Muscle of back (tissue), 13 donors: Measurements from ENCODE around the gene SYCP1. TPM values are rescaled to one million over a fixed set of nuclear protein-coding genes. Genes with fewer than 3 reads are reported as not detected.
"Not testable (repeated sequence)": the region's sequence is repeated elsewhere in the genome, so short reads cannot be mapped to it uniquely, and the experiment has no call there.

Source experiments
- DNase-seq, 3 donors: peaks; one replicate each; pipeline versions ENCODE4 v3.0.0 to v3.0.0-alpha.2; 2013
- long read RNA-seq, 9 donors: transcript quantifications; one replicate each; lab custom pipeline, GENCODE V29; 2026
- polyA plus RNA-seq, 10 donors: library from polyadenylated mRNA; unstranded; fragments of 120-200 nt; gene quantifications; one replicate each; pipeline ENCODE4 v1.2.1, GENCODE V29; 2013; ENCODE audit not compliant: insufficient read length in 10 of 10

The SYCP1 gene, protein sequence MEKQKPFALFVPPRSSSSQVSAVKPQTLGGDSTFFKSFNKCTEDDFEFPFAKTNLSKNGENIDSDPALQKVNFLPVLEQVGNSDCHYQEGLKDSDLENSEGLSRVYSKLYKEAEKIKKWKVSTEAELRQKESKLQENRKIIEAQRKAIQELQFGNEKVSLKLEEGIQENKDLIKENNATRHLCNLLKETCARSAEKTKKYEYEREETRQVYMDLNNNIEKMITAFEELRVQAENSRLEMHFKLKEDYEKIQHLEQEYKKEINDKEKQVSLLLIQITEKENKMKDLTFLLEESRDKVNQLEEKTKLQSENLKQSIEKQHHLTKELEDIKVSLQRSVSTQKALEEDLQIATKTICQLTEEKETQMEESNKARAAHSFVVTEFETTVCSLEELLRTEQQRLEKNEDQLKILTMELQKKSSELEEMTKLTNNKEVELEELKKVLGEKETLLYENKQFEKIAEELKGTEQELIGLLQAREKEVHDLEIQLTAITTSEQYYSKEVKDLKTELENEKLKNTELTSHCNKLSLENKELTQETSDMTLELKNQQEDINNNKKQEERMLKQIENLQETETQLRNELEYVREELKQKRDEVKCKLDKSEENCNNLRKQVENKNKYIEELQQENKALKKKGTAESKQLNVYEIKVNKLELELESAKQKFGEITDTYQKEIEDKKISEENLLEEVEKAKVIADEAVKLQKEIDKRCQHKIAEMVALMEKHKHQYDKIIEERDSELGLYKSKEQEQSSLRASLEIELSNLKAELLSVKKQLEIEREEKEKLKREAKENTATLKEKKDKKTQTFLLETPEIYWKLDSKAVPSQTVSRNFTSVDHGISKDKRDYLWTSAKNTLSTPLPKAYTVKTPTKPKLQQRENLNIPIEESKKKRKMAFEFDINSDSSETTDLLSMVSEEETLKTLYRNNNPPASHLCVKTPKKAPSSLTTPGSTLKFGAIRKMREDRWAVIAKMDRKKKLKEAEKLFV
- under 1 TPM in 2 of 10 donors, not detected in 8; 0.40 to 0.63 TPM for polyA plus RNA-seq
- long read RNA-seq, donor 1, result 0 reads
- long read RNA-seq, donor 2, result 0 reads
- long read RNA-seq, donor 3, result 0 reads
- long read RNA-seq, donor 4, result 0 reads
- long read RNA-seq, donor 5, result 0 reads
- long read RNA-seq, donor 6, result 0 reads
- long read RNA-seq, donor 7, result 0 reads
- long read RNA-seq, donor 8, result 0 reads
- long read RNA-seq, donor 9, result 0 reads

DNA sequence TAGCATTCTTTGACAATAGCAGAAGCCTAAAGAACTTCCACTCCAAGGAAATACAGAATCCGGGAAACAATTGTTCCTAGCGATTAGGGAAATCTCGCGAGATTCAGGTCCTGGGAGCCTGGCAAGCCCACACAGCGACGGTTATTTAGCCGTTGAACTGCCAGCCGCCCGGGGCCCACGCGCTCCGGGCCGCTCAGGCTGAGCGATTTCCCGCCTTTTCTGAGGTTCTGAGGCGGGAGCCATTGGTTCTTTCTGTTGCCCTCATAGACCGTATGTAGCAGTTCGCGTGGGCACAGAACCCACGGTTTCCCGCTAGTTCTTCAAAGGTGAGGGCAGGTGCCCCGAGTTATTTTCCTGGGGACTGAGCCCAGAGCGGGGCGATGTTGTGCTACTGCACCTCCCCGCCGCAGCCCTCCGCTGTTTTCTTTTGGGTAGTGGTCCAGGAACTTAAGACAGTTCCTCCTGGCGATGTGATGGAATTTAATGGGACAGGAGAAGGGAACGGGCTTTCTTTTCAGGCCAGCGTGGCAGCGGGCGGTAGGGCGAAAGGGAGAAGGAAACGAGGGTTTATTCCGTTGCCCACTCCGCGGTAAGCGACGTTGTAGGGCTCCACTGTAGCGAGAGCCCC, at the start of gene SYCP1:
TSS of gene SYCP1 (plus strand) at position 171 of the 628 bp plus-strand sequence. CDS start 602 bp downstream, outside the sequence.
- DNase-seq, result peak in 1 of 3 donors; percentile 10

DNA sequence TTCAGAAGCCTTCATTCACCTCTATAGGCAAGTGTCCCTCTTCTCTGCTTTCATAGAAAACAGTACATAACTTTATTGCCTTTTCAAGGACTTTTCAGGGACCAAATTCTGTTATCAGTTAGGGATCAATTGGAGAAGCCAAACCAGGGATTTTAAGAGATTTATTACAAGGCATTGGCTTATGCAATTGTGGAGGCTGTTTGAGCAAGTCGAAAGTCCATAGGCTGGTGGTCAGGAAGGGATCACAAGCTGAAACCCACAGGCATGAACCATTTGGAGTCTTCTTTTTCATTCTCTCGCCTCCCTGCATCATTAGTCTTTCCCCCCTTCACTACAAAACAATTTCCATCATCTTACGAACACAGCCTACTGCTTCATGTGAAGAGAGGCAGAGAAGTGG, 34.8 kb upstream of the SYCP1 start:
- no peak for DNase-seq

DNA sequence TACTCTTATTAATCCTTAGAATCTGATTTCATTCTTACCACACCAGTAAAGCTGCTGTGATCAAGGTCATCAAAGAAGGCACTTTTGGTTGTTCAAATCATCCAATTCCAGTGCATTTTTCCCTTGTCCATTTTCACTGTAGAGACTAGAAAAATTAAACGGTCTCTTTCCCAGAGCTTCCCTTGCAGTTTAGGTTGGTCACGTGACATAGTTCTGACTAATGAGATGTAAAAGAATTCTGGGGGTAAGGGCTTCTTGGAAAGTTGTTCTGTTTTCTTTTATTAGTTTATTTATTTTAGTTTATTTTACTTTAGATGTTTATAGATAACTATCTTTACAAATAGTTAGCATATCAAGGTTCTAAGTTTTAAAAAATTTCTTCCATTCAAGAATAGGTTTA, 34.3 kb upstream of the SYCP1 start:
- DNase-seq, result no peak

DNA sequence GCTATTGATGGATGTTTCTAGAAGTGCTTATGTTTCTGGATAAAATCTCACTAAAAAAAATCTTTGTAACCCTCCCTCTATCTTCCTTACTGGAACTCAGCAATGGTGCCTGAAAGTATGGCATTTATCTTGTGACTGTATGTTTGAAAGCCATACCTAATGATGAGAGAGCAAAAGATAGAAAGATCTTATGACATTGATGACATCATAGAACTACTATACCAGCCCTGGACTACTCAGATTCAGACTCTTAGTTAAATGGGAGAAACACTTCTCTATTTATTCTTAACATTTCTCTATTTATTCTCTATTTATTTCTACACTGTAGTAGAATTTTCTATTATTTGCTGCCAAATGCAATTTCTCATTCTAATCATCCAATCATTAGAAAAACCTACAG, 32.7 kb upstream of the SYCP1 start:
- DNase-seq, result no peak

DNA sequence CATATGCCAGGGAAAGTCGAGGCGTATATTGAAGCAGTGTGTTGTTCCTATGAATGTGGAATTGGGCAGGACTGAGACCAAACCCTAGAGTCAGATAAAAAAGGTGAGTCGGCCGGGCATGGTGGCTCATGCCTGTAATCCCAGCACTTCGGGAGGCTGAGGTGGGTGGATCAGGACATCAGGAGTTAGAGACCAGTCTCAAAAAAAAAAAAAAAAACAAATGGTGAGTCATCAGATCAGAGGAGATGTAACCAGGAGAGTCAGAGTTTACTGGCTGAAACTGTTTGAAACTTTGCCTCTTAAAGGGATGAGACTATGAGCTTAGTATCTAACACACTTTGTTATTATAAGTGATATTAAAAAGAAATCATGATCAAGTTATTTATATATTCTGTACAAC, 26.4 kb upstream of the SYCP1 start:
- DNase-seq, result no peak

DNA sequence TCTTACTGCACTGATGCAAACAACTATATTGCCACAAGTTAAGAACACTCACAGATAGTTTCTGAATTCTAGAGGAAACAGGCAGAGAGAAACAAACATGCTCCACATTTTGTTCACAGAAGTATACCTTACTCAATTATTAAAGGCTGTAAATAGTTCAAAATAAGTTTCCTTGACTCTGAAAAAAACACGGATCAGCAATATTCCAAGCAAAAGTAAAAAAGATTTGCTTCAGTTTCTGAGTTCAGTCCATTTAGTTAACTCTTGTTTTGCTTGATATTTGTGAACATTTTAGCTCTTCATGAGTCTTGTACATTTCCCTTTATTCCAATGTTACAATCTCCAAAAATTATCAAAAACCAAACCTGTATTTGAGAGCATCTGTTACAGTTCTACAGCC, 24.6 kb upstream of the SYCP1 start:
- DNase-seq, result not testable (repeated sequence)

DNA sequence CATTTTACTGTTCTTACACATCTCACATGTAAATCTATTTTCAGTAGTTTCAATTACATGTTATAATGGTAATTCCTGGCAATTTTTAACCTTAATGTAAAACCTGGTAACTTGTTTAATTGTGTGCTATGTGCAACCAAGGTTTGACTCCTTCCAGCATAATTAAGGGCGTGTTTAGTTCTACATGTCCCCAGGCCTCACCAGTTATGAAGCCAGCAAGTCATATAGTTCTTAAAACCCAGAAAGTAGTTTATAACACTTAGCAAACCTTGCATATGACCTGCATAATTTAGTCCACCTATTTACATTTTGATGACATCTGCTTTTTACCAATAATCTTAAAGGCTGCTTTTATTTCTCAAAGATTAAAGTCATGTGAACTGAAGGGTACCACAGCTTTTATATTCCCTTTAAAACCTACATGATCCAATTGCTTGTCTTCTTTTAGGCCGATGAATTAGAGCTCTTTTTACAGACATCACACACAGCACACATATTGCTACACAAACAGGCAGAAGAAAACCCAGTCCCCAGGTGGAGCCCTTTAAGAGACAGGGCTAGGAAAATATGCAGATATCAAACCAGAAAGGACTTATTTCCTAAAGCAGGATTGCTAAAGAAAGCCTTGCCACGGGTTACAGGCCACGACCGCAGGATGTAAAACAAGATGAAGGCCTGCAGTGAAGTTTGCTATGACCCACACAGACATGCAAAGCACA, 23.2 kb upstream of the SYCP1 start:
- no peak for DNase-seq

DNA sequence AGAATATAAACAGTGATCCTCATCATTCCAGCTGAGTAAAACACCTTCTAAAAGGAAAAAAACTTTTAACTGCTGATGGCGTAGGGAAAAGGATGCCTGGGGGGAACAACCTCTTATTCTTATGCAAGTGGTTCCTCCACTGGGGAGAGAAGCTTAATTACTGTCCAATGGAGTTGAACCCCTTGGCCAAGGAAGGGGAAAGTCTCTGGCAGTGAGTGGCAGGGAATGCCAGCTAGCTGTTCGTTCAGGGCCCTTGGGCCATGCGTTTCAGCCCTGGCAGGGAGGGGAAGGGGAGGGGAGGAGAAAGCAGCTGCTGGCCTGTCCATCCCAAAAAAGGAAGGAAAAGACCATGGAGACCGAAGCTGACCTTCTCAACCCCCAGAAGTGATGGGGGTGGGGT, 22.6 kb upstream of the SYCP1 start:
- DNase-seq, result no peak

DNA sequence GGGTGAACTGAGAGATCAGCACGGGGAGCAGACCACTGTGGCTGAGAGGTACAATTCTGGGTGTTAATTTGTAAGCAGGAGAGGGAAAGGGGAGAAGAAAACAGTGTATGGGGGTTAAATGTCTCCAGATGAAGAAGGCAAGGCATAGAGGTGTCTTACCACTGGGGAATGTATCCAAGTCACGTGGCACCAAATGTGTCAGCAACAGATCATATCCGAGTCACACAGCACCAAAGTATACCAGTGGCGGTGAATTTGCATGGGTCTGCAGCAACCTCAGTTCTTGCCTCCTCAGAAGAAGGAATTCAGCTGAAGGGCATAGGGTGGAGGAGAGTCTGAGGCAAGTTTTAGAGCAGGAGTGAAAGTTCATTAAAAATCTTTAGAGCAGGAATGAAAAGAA, 21.2 kb upstream of the SYCP1 start:
- DNase-seq, result peak in 1 of 3 donors; percentile 1

DNA sequence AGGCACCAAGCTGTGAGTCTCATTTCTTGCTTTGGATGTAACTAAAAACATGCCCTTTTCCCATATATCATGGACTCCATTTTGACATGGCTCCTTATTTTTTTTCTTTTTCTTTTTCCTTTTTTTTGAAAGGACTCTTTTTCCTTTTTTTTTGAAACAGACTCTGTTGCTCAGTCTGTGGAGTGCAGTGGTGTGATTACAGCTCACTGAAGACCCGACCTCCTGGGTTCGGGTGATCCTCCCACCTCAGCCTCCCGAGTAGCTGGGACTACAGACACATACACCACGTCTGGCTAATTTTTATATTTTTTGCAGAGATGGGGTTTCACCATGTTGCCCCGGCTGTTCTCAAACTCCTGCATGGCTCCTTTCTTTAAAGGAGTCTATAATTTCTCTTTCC, 10.4 kb upstream of the SYCP1 start:
- no peak for DNase-seq

DNA sequence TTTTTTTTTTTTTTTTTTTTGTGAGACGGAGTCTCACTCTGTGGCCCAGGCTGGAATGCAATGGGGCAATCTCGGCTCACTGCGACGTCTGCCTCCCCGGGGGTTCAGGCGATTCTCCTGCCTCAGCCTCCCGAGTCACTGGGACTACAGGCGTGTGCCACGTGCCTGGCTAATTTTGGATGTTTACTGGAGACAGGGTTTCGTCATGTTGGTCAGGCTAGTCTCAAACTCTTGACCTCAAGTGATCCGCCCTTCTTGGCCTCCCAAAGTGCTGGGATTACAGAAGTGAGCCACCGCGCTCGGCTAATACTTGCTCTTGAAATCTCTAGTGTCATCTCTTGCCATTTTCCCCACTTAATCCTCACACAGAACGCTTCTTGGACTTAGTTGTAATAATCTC, 1.1 kb upstream of the SYCP1 start:
- no peak for DNase-seq

DNA sequence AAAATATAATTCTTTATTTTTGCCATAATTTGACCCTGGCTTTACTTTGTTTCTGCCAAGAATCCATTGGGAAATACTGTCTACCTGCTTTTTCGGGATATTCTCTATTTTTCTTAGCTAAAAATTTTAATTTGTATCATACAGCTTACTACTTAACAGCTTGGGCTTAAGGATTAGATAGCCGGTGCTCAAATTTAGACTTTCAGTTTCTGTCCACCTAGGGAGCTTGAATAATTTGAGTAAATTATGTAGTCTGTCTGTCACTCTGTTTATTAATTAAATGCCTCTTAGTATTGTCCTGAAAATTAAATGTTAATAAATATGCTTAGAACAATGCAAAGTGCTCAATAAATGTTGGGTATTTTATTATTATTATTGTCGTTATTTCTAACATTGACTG, 6.7 kb downstream of the SYCP1 start:
- DNase-seq, result no peak

DNA sequence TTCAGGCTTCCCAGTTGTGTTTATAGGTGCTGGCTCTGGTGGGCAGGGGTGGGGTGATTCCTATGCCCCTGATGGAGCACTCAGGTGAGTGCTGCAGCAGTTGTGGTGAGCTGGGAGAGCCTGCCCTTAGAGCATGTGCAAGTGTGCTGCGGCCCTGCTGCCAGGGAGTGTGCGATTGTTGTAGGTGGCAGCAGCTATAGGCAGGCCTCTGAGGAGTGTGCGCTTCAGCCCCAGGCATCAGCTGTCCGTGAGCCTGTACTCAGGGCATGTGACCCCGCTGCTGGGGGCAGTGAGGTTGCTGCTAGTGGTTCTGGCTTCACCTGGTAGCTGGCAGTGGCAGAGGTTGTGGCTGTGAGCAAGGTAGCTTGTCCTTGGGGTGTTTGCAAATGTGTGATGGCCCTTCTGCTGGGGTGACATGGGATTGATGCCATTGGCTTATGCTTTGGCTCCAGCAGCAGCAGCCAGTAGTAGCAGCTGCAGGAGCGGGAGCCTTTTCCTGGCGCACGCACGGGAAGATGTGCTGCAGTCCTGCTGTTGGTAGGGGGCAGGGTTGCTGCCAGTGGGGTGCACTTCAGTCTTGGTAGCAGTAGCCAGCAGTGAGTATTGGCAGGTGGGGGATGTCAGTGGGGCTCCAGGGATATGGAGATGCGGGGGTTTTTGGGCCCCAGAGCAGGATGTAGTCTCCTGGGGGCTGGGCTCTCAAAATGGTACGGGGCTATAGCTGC, 37.7 kb downstream of the SYCP1 start:
- no peak for DNase-seq

DNA sequence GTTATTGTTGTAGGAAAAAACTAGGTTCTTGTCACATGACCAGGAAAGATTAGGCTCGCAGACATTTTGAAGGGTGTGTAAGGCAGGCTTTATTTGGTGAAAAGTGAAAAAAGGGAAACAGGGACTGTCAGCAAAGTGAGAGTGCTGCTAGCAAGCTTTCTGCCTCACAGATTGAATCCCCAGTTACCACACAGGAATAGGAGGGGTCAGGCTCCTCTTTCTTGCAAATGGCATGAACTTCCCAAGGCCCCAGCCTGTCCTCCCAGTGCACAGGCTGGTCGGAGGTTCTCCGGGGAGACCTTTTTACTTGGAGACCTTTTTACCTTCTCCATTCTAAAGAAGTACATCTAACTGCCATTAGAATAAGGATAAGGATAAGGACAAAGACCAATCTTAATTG, 42.1 kb downstream of the SYCP1 start:
- DNase-seq, result no peak

DNA sequence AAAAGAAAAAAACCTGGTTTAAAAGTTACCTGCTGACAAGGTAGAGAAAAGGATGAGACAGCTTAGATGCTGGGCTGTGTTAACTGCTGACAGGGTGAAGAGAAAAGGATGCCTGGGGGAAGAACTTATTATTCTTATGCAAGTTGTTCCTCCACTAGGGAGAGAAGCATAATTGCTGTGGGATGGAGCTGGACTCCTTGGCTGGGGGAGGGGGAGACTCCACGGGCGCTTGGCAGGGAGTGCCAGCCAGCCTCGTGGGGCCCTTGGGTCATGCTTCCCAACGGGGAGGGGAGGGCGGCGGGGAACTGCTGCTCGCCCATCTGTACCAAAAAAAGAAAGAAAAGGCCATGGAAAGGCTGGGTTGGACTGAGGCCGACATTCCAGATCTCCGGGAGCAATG, 47.2 kb downstream of the SYCP1 start:
- DNase-seq, result no peak

DNA sequence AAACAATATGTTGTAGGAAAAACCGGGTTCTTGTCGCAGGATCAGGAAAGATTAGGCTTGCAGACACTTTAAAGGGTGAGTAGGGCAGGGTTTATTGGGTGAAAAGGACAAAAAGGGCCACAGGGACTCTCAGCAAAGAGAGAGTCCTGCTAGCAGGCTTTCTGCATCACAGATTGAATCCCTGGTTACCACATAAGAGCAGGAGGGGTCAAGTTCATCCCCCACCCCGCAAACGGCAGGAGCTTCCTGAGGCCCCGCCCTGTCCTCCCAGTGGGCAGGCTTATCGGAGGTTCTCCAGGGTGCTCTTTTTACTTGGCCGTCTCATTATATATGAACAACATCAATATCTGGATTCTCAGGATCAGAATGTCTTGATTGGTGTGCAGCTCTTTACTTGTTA, 47.7 kb downstream of the SYCP1 start:
- no peak for DNase-seq

DNA sequence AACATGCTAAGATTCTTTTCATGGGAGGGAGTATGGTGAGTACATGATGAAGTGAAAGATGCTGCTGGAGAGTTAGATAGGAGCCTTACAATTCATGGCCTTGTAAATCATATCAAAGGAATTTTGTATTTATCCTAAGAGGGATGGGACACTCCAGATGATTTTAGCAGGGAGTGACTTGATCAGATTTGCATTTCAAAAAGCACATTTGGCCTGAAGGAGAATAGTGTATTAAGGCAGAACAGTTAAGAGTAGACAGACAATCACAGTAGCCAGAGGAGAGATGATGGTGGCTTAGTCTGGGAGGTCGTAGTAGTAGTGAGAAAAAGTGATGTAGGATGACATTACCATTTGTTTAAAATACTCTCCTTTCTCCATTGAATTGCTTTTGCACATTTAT, 48.8 kb downstream of the SYCP1 start:
- DNase-seq, result no peak

DNA sequence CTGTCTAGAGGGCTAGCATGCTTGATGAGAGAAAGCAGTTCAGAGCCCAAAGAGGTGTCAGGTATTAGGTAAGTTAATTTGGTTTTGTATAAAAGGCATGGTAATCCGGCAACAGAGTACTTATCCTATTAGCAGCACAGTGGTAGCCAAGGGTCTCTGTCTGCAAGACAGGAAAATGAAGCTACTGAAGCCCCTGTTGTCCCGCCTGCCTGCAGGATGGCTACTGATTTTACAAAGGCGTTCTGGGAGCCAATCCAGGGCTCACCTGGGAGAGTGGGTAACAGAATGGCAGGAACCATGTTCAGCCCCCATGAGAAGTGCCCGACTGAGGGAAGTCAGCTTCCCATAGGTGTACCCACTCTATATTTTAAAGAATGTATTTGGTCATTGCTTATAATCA, 61.1 kb downstream of the SYCP1 start:
- DNase-seq, result not testable (repeated sequence)

DNA sequence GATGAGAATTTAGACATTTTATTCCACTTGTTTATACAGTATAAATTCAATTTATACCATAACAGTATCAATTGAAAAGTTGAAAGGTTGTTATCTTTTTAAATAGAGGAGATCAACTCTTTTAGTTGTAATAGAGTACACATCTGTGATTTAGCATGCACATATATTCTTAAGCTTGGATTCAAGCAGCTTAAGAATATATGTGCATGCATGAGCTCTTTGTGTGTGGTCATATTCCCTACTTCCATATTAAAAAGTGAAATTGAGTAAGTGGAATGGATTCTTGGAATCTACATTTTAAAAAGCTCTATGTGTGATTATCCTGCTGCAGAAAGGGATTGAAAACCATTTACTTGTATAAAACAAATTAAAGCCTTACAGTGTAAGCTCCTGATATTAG, 71.9 kb downstream of the SYCP1 start:
- no peak for DNase-seq

DNA sequence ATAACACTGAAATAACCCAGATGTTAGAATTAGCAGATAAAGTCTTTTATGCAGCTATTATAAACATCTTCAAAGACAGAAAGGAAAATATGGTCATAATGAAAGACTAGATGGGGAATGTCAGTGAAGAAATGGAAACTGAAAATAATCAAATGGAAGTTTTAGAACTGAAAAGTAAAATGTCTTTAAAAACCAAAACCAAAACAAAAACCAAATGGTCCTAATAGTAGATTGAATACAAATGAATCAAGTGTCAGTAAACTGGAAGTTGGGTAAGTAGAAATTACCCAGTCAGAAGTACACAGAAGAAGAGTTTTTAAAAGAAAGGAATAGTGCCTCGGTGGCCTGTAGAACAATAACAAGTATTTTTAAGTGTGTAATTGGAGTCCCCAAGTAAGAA, 72.7 kb downstream of the SYCP1 start:
- DNase-seq, result no peak
